ENCODE data around the gene UBXN11. TPM values are rescaled to one million over a fixed set of nuclear protein-coding genes. Genes with fewer than 3 reads are reported as not detected.
A peak's percentile ranks its signal among the peaks of the same experiment; 100 is the strongest.
"Not testable (repeated sequence)": the region's sequence is repeated elsewhere in the genome, so short reads cannot be mapped to it uniquely, and the experiment has no call there.

UBXN11 gene
- total RNA-seq, 1 donor, result 5.8 TPM

DNA sequence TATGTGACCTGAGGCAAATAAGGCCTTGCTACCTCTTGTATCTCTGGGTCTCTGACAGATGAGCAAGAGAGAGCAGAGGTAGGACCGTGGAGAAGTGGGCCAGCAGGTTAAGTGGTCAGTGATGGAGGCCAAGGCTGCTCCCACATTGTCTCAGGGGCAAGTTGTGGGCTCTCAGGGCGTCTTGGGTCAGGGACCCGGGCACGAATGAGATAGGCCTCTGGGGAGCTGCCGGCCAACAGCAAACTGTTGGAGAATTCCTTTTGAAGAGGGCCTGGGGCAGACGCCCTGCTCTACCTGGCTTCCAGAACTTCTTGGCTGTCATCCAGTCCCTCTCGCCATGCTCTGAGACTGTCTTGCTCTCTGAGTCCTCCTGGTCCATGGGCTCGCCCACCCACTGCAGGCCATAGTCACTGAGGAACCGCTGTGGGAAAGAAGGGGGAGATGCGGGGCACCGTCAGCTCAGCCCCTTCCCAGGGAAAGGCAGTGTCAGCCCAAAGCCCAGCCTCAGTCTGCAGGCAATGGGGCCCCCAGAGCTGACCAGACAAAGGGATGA lies 12.4 kb downstream of the UBXN11 start:
- TF ChIP-seq, protein P1, sequence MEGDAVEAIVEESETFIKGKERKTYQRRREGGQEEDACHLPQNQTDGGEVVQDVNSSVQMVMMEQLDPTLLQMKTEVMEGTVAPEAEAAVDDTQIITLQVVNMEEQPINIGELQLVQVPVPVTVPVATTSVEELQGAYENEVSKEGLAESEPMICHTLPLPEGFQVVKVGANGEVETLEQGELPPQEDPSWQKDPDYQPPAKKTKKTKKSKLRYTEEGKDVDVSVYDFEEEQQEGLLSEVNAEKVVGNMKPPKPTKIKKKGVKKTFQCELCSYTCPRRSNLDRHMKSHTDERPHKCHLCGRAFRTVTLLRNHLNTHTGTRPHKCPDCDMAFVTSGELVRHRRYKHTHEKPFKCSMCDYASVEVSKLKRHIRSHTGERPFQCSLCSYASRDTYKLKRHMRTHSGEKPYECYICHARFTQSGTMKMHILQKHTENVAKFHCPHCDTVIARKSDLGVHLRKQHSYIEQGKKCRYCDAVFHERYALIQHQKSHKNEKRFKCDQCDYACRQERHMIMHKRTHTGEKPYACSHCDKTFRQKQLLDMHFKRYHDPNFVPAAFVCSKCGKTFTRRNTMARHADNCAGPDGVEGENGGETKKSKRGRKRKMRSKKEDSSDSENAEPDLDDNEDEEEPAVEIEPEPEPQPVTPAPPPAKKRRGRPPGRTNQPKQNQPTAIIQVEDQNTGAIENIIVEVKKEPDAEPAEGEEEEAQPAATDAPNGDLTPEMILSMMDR (IDR thresholded peaks at IDR 0.05; ENCODE audit: extremely low read depth, low read depth, low read length), result no peak
- Histone ChIP-seq H4K20me1 (ENCODE audit: insufficient read depth, low read length) (no peaks in the 10 kb centered on the region), H3K4me1 (ENCODE audit: insufficient read depth, low read length) (peaks cover 6% of the 10 kb centered on the region), H3K9me3 (ENCODE audit: low read depth, low read length) (no peaks in the 10 kb centered on the region), H3K27ac (ENCODE audit: low read depth, low read length) (no peak overlapping the region), H3K36me3 (ENCODE audit: insufficient read depth, low read length) (peaks cover 12% of the 10 kb centered on the region), H3K79me2 (ENCODE audit: insufficient read depth, low read length) (no peaks in the 10 kb centered on the region), H3K4me3 (ENCODE audit: insufficient read depth, low read length) (no peak overlapping the region), H3K4me2 (ENCODE audit: insufficient read depth, low read length) (no peak overlapping the region), H2AFZ (ENCODE audit: low read length) (no peak overlapping the region), H3K27me3 (ENCODE audit: insufficient read depth, low read length) (no peaks in the 10 kb centered on the region)
- DNase-seq (ENCODE audit: insufficient read length, low spot score, missing footprints), result peak; percentile 72

DNA sequence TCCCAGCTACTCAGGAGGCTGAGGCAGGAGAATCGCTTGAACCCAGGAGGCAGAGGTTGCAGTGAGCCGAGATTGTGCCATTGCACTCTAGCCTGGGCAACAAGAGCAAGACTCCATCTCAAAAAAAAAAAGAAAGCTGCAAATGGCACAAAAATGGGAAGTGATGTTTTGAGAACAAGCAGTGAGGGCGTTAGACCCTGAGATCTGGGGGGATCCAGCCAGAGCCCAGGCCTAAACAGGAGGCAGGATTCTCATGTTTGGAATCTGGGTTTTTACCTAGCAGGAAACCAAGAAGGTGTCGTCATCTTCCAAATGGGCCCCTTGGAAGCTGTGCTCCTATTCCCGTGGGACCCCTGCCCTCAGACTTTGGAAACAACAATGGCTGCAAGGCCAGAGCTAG lies 13.7 kb downstream of the UBXN11 start:
- not testable (repeated sequence) for H3K27ac ChIP-seq (ENCODE audit: low read depth, low read length); DNase-seq (ENCODE audit: insufficient read length, low spot score, missing footprints); H3K4me3 ChIP-seq (ENCODE audit: insufficient read depth, low read length); H2AFZ ChIP-seq (ENCODE audit: low read length); H3K4me1 ChIP-seq (ENCODE audit: insufficient read depth, low read length); H3K79me2 ChIP-seq (ENCODE audit: insufficient read depth, low read length); H3K27me3 ChIP-seq (ENCODE audit: insufficient read depth, low read length); H4K20me1 ChIP-seq (ENCODE audit: insufficient read depth, low read length); H3K9me3 ChIP-seq (ENCODE audit: low read depth, low read length); H3K4me2 ChIP-seq (ENCODE audit: insufficient read depth, low read length)
- H3K36me3 ChIP-seq (ENCODE audit: insufficient read depth, low read length), result peaks cover 12% of the 10 kb centered on the region

GRCh38 chr1:26291939-26292338 lies 14.5 kb downstream of the UBXN11 start:
- Histone ChIP-seq H3K4me1 (ENCODE audit: insufficient read depth, low read length) (peaks cover 10% of the 10 kb centered on the region), H3K36me3 (ENCODE audit: insufficient read depth, low read length) (peaks cover 7% of the 10 kb centered on the region), H2AFZ (ENCODE audit: low read length) (no peak overlapping the region), H3K9me3 (ENCODE audit: low read depth, low read length) (no peaks in the 10 kb centered on the region), H3K27me3 (ENCODE audit: insufficient read depth, low read length) (no peaks in the 10 kb centered on the region), H4K20me1 (ENCODE audit: insufficient read depth, low read length) (no peaks in the 10 kb centered on the region), H3K4me2 (ENCODE audit: insufficient read depth, low read length) (no peak overlapping the region), H3K79me2 (ENCODE audit: insufficient read depth, low read length) (no peaks in the 10 kb centered on the region), H3K4me3 (ENCODE audit: insufficient read depth, low read length) (no peak overlapping the region), H3K27ac (ENCODE audit: low read depth, low read length) (no peak overlapping the region)
- peak; percentile 51 for DNase-seq (ENCODE audit: insufficient read length, low spot score, missing footprints)
- TF ChIP-seq, protein P1 (IDR thresholded peaks at IDR 0.05; ENCODE audit: extremely low read depth, low read depth, low read length), result no peak

DNA sequence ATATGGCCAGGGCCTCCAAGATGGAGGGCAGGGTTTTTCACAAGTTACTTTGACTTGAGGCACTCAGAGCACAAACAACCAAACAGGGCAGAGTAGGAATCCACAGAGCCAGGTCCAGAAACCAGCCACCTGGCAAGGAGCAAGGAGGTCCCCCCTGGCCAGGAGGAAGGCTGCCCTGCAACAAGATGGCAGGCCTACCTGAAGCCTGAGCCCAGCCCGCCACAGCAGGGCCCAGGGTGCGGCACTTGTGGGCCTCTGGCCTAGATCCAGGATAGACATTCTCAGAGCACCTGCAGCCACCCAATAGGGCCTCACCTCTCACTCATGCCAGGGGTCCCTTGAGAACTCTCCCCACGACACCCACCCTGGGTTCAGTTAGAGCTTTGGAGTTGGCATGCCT lies 15.0 kb downstream of the UBXN11 start:
- DNase-seq (ENCODE audit: insufficient read length, low spot score, missing footprints), result no peak
- TF ChIP-seq, protein P1 (IDR thresholded peaks at IDR 0.05; ENCODE audit: extremely low read depth, low read depth, low read length), result no peak
- Histone ChIP-seq H3K36me3 (ENCODE audit: insufficient read depth, low read length) (peaks cover 7% of the 10 kb centered on the region), H3K9me3 (ENCODE audit: low read depth, low read length) (no peaks in the 10 kb centered on the region), H3K79me2 (ENCODE audit: insufficient read depth, low read length) (no peaks in the 10 kb centered on the region), H3K4me3 (ENCODE audit: insufficient read depth, low read length) (no peak overlapping the region), H3K4me2 (ENCODE audit: insufficient read depth, low read length) (no peak overlapping the region), H3K27ac (ENCODE audit: low read depth, low read length) (no peak overlapping the region), H3K4me1 (ENCODE audit: insufficient read depth, low read length) (peaks cover 12% of the 10 kb centered on the region), H4K20me1 (ENCODE audit: insufficient read depth, low read length) (no peaks in the 10 kb centered on the region), H3K27me3 (ENCODE audit: insufficient read depth, low read length) (no peaks in the 10 kb centered on the region), H2AFZ (ENCODE audit: low read length) (no peak overlapping the region)
